Stimulated activated CD4-positive, alpha-beta T cell treated with anti-CD3 and anti-CD28 coated beads, TNF-alpha, amount 100 ng/mL, for 48 hours (primary cell): ENCODE results near the gene CYB5R3.
"Not testable (repeated sequence)": the region's sequence is repeated elsewhere in the genome, so short reads cannot be mapped to it uniquely, and the experiment has no call there.

Source experiments
- DNase-seq, 3 donors: peaks; one replicate each; pipeline ENCODE4 v3.0.0-alpha.2; 2020; ENCODE audit warnings: low read depth in 3 of 3

Gene CYB5R3

GRCh38 chr22:42570580-42570979 lies 78.6 kb downstream of the CYB5R3 start:
- not testable (repeated sequence) for DNase-seq

GRCh38 chr22:42567950-42568349 lies 81.2 kb downstream of the CYB5R3 start:
- not testable (repeated sequence) for DNase-seq
